D721Med (cell line): Measurements from ENCODE around the gene NHLRC4.

ENCODE experiments used
- DNase-seq: peaks from one replicate; pipeline ENCODE4 v3.0.0; 2011; ENCODE audit warnings: low spot score; ENCODE audit not compliant: insufficient read length
- FAIRE-seq: peaks from 2 replicates; lab custom pipeline; 2011; peaks lifted over from hg19 to GRCh38; lab: Jason Lieb, UNC
- CTCF ChIP-seq: IDR thresholded peaks from 2 replicates; pipeline ENCODE4 v1.5.1; 2012; ENCODE audit warnings: mild to moderate bottlenecking, control low read depth; ENCODE audit not compliant: insufficient read depth; ENCODE audit errors: missing control alignments

The NHLRC4 gene

GRCh38 chr16:567373-568256 is 810 bp downstream of the NHLRC4 start:
- FAIRE-seq (no peak), DNase-seq (no peak)
- TF ChIP-seq CTCF = no peak

GRCh38 chr16:568401-569258 is 1.8 kb downstream of the NHLRC4 start:
- DNase-seq (no peak), FAIRE-seq (no peak)
- no peak for TF ChIP-seq CTCF

GRCh38 chr16:569445-570254 is 2.8 kb downstream of the NHLRC4 start, which contains the start of gene PIGQ:
Gene PIGQ, plus strand, starts transcription at chr16:569968. Its CDS starts 4,107 bp downstream, at chr16:574075.
- FAIRE-seq (no peak), DNase-seq (peak; percentile 89)
- no peak for TF ChIP-seq CTCF

- TF ChIP-seq CTCF = no peak
- DNase-seq (no peak), FAIRE-seq (no peak)
Measured at GRCh38 chr16:572865-573650, 6.3 kb downstream of the NHLRC4 start.

- no peak for TF ChIP-seq CTCF
- no peak for FAIRE-seq
- no peak for DNase-seq
Measured at GRCh38 chr16:574021-574760, 7.4 kb downstream of the NHLRC4 start.
